ENCODE measurements around the gene SP2. TPM values are rescaled to one million over a fixed set of nuclear protein-coding genes. Genes with fewer than 3 reads are reported as not detected.

Gene SP2
- total RNA-seq, 1 experiment from 2014 or later = 22.2 TPM

DNA sequence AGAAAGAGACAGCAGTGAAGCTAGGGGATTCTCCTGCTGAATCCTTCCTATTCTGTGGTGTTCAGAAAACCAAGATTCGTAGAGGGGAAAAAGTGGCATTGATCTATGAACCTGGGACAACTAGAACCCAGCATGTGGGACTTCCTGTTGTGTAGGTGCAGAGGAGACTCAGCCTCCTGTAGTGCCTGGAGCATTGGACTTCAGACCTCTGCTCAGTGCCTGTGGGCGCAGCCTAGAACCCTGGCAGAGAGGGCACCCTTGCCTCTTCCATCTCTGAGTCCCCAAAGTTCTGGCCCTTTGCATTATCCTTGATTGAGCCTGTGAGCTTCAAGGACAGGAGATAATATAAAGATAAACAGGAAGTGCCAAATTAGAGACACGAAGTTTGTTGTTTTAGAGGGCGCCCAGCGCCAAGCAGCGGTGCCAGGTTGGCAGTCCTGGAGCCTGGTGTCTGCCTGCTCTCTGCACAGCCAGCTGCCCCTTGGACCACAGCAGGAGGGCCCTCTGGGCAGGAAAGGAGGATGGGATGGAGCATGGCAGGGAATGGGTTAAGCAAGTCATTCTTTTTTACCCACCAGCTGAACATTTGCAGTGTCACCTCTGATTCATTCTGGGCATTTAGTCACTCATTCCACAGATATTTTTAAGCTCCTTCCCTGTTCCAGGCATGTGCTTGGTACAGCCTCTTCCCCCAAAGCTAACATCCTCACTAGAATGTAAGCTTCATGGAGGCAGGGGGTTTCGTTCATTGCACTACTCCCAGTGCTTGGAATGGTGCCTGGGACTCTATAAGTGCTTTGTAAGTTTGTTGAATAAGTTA, 33.2 kb upstream of the SP2 start (continued):
- TF ChIP-seq, protein P1, sequence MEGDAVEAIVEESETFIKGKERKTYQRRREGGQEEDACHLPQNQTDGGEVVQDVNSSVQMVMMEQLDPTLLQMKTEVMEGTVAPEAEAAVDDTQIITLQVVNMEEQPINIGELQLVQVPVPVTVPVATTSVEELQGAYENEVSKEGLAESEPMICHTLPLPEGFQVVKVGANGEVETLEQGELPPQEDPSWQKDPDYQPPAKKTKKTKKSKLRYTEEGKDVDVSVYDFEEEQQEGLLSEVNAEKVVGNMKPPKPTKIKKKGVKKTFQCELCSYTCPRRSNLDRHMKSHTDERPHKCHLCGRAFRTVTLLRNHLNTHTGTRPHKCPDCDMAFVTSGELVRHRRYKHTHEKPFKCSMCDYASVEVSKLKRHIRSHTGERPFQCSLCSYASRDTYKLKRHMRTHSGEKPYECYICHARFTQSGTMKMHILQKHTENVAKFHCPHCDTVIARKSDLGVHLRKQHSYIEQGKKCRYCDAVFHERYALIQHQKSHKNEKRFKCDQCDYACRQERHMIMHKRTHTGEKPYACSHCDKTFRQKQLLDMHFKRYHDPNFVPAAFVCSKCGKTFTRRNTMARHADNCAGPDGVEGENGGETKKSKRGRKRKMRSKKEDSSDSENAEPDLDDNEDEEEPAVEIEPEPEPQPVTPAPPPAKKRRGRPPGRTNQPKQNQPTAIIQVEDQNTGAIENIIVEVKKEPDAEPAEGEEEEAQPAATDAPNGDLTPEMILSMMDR (IDR thresholded peaks at IDR 0.05 in 2 of 3, conservative IDR thresholded peaks at IDR 0.05 in 1 of 3; ENCODE audit: borderline replicate concordance in 1 of 3, insufficient read depth in 1 of 3, low read depth in 2 of 3, low read length in 2 of 3) = no peak
- TF ChIP-seq JUND (IDR thresholded peaks at IDR 0.05) (peak; percentile 94), ZNF274 (IDR thresholded peaks at IDR 0.05; ENCODE audit: low read depth, low read length) (no peak)

DNA sequence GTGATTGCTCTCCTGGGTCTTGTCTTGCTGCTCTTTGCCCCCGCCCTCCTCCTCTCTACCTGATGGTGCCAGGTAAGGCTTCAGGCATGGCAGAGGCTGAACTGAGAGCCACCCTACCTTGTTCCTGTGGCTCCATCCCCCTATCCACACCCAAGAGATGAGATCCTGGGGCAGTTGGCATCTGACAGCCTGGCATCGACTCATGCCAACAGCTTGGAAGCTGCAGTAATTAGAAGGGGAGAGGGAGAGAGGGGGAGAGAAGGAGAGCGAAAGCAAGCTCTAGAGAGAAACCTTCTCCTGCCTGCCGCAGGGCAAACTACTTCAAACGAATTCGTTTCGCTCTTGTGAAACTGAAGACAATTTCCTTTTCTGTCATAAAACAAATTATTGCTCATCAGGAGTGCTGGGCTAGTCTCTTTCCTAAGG, 31.2 kb upstream of the SP2 start:
- Histone ChIP-seq H3K4me3 (replicated peaks in 1 of 2; ENCODE audit: low read depth in 1 of 2, low read length in 2 of 2) (no peak overlapping the region), H3K4me1 (ENCODE audit: control insufficient read depth in 1 of 2, insufficient read depth in 2 of 2, low read length in 2 of 2) (peaks cover 13 to 31% of the 10 kb centered on the region in 2 experiments), H3K27ac (ENCODE audit: low read depth, low read length) (no peak overlapping the region), H3K79me2 (ENCODE audit: insufficient read depth, low read length) (no peaks in the 10 kb centered on the region), H3K4me2 (ENCODE audit: low read length) (no peak overlapping the region), H3K9me3 (ENCODE audit: control insufficient read depth in 1 of 2, insufficient read depth in 1 of 2, low read depth in 1 of 2, low read length in 2 of 2) (no peaks in the 10 kb centered on the region), H3K9me2 (ENCODE audit: insufficient read depth) (no peaks in the 10 kb centered on the region), H2AFZ (ENCODE audit: low read depth, low read length, poor library complexity, severe bottlenecking) (no peak overlapping the region), H4K20me1 (ENCODE audit: insufficient read depth) (no peaks in the 10 kb centered on the region), H3K9ac (ENCODE audit: low read length) (no peak overlapping the region), H3K27me3 (ENCODE audit: insufficient read depth, low read length) (0 out of 2 replicates have a peak, but pooled peaks cover under 1% of the 10 kb centered on the region), H3K36me3 (ENCODE audit: control insufficient read depth in 1 of 2, insufficient read depth in 2 of 2, low read length in 2 of 2) (no peaks in the 10 kb centered on the region)
- POLR2A ChIA-PET = no interaction called here
- CTCF ChIA-PET = interaction anchor here (1.0 to 2.4 kb wide), 3 partner anchors 21 to 26 kb away, joined by 3 to 15 read pairs (median 5); partner anchors contain the start of gene SCRN2
- BruUV-seq (replicated peaks) = no TSS peak
- DNase-seq (ENCODE audit: low read depth, low spot score) (no peak), ATAC-seq (no peak)
- RAD21 ChIA-PET (ENCODE audit: low non-redundant PET in 1 of 2, low total read pairs in 2 of 2, uncharacterized antibody in 2 of 2, unreplicated experiment in 2 of 2) = no interaction called here
- intact Hi-C loops (cut with micrococcal nuclease) = no loop called here
- TF ChIP-seq ELF1 (IDR thresholded peaks at IDR 0.05; ENCODE audit: borderline replicate concordance, low read depth) = no peak
- TF ChIP-seq, protein P2, sequence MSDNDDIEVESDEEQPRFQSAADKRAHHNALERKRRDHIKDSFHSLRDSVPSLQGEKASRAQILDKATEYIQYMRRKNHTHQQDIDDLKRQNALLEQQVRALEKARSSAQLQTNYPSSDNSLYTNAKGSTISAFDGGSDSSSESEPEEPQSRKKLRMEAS (IDR thresholded peaks at IDR 0.05) = no peak
- TF ChIP-seq RAD21 (IDR thresholded peaks at IDR 0.05; ENCODE audit: low read depth) = no peak
- TF ChIP-seq, protein P1 (IDR thresholded peaks at IDR 0.05 in 2 of 3, conservative IDR thresholded peaks at IDR 0.05 in 1 of 3; ENCODE audit: borderline replicate concordance in 1 of 3, insufficient read depth in 1 of 3, low read depth in 2 of 3, low read length in 2 of 3) = no peak
- TF ChIP-seq SRF (IDR thresholded peaks at IDR 0.05; ENCODE audit: low read depth) = no peak
- no peak for TF ChIP-seq YY1 (IDR thresholded peaks at IDR 0.05; ENCODE audit: extremely low read depth, insufficient replicate concordance, low read depth, low read length)
- TF ChIP-seq EGR1 (IDR thresholded peaks at IDR 0.05; ENCODE audit: low read depth) = no peak
- TF ChIP-seq POLR2AphosphoS5 (IDR thresholded peaks at IDR 0.05; ENCODE audit: low read depth, low read length) = no peak
- no peak for TF ChIP-seq CBX3 (IDR thresholded peaks at IDR 0.05; ENCODE audit: low read depth)
- TF ChIP-seq EZH2phosphoT487 (IDR thresholded peaks at IDR 0.05; ENCODE audit: borderline replicate concordance) = no peak
- TF ChIP-seq, protein P3, sequence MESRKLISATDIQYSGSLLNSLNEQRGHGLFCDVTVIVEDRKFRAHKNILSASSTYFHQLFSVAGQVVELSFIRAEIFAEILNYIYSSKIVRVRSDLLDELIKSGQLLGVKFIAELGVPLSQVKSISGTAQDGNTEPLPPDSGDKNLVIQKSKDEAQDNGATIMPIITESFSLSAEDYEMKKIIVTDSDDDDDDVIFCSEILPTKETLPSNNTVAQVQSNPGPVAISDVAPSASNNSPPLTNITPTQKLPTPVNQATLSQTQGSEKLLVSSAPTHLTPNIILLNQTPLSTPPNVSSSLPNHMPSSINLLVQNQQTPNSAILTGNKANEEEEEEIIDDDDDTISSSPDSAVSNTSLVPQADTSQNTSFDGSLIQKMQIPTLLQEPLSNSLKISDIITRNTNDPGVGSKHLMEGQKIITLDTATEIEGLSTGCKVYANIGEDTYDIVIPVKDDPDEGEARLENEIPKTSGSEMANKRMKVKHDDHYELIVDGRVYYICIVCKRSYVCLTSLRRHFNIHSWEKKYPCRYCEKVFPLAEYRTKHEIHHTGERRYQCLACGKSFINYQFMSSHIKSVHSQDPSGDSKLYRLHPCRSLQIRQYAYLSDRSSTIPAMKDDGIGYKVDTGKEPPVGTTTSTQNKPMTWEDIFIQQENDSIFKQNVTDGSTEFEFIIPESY (IDR thresholded peaks at IDR 0.05; ENCODE audit: extremely low read depth, insufficient replicate concordance, low read length) = no peak
- TF ChIP-seq FOSL1 (IDR thresholded peaks at IDR 0.05; ENCODE audit: low read depth) = no peak
- no peak for TF ChIP-seq SIN3A (IDR thresholded peaks at IDR 0.05; ENCODE audit: low read depth)
- no peak for TF ChIP-seq CEBPB (IDR thresholded peaks at IDR 0.05; ENCODE audit: low read depth)
- no peak for TF ChIP-seq ATF3 (IDR thresholded peaks at IDR 0.05)
- no peak for TF ChIP-seq ZFX (IDR thresholded peaks at IDR 0.05)
